Esophagus (tissue), 2 donors: ENCODE results near the gene PCDHB11. TPM values are rescaled to one million over a fixed set of nuclear protein-coding genes. Genes with fewer than 3 reads are reported as not detected.
"Not testable (repeated sequence)": the region's sequence is repeated elsewhere in the genome, so short reads cannot be mapped to it uniquely, and the experiment has no call there.

Experiments
- H3K27ac ChIP-seq, 2 donors: one replicate each; pipeline ENCODE4 v1.5.1; 2013; ENCODE audit warnings: low read depth in 2 of 2, mild to moderate bottlenecking in 2 of 2, inconsistent platforms in 1 of 2, low read length in 1 of 2, moderate library complexity in 1 of 2
- H3K27me3 ChIP-seq, 2 donors: one replicate each; pipeline ENCODE4 v1.6.1; 2013; ENCODE audit warnings: low read length in 2 of 2, control low read depth in 1 of 2, mild to moderate bottlenecking in 1 of 2; ENCODE audit not compliant: insufficient read depth in 2 of 2, control insufficient read depth in 1 of 2
- H3K36me3 ChIP-seq, 2 donors: one replicate each; pipeline ENCODE4 v1.6.1; 2013; ENCODE audit warnings: low read length in 1 of 2; ENCODE audit not compliant: control insufficient read depth in 2 of 2, insufficient read depth in 2 of 2
- H3K4me1 ChIP-seq, 2 donors: one replicate each; pipeline ENCODE4 v1.6.1; 2013; ENCODE audit warnings: low read length in 1 of 2; ENCODE audit not compliant: control insufficient read depth in 2 of 2, insufficient read depth in 2 of 2
- H3K4me3 ChIP-seq, 2 donors: one replicate each; pipeline ENCODE4 v1.5.1; 2013; ENCODE audit warnings: low read length in 2 of 2, mild to moderate bottlenecking in 2 of 2, low read depth in 1 of 2, moderate library complexity in 1 of 2
- H3K9me3 ChIP-seq, 2 donors: one replicate each; pipeline ENCODE4 v1.6.1; 2013; ENCODE audit warnings: mild to moderate bottlenecking in 2 of 2, low read depth in 1 of 2, low read length in 1 of 2, moderate library complexity in 1 of 2; ENCODE audit not compliant: control insufficient read depth in 2 of 2, insufficient read depth in 1 of 2
- WGBS, 2 donors: extraction: QIAGEN DNeasy Blood & Tissue Kit; methylation state at CpG; one replicate each; pipeline ENCODE4 v1.1.7; 2013; 5-methylcytosine and 5-hydroxymethylcytosine counted together
- polyA plus RNA-seq, 2 donors: library from polyadenylated mRNA; stranded (reverse); fragments of 200-250 nt; gene quantifications; one replicate each; pipeline ENCODE4 v1.2.3, GENCODE V29; 2013
- donor health status: healthy with polysubstance abuse.
- donor health status: Bipolar disorder and iron deficiency.

The PCDHB11 gene
- polyA plus RNA-seq, 2 donors: 0.16 to 0.47 TPM

- not testable (repeated sequence) for H3K36me3 ChIP-seq, H3K27ac ChIP-seq, H3K4me1 ChIP-seq, H3K4me3 ChIP-seq, H3K27me3 ChIP-seq
- peaks cover 17 to 26% of the 10 kb centered on the region in 2 donors for H3K9me3 ChIP-seq
- WGBS, 2 donors: 31 to 32% methylated on average over 33 to 40 of the region's 40 CpGs
Measured at GRCh38 chr5:141235922-141236321, 36.5 kb downstream of the PCDHB11 start.

GRCh38 chr5:141236516-141237313, 37.3 kb downstream of the PCDHB11 start:
- Histone ChIP-seq H3K27ac (no peak overlapping the region), H3K9me3 (peaks cover 24 to 34% of the 10 kb centered on the region in 2 donors), H3K27me3 (peaks cover 0 to 2% of the 10 kb centered on the region in 2 donors), H3K4me1 (no peaks in the 10 kb centered on the region), H3K36me3 (no peaks in the 10 kb centered on the region), H3K4me3 (no peak overlapping the region)
- WGBS, 2 donors: 23 to 28% methylated on average over 32 of the region's 32 CpGs

- Histone ChIP-seq H3K4me1 (no peaks in the 10 kb centered on the region), H3K4me3 (no peak overlapping the region), H3K9me3 (peaks cover 21 to 31% of the 10 kb centered on the region in 2 donors), H3K36me3 (no peaks in the 10 kb centered on the region), H3K27me3 (peaks cover 0 to 2% of the 10 kb centered on the region in 2 donors), H3K27ac (no peak overlapping the region)
- 32% methylated on average over 38 to 43 of the region's 43 CpGs for WGBS, 2 donors
Measured at GRCh38 chr5:141241496-141241895, 42.1 kb downstream of the PCDHB11 start.

- no peaks in the 10 kb centered on the region for H3K36me3 ChIP-seq
- no peaks in the 10 kb centered on the region for H3K4me1 ChIP-seq
- 10 to 14% methylated on average over 16 of the region's 16 CpGs for WGBS, 2 donors
- peak within 1 kb of the TSS; percentile 6 to 18 for H3K4me3 ChIP-seq
- H3K9me3 ChIP-seq: peaks cover 22 to 39% of the 10 kb centered on the region in 2 donors
- no peaks in the 10 kb centered on the region for H3K27me3 ChIP-seq
- no peak within 1 kb of the TSS for H3K27ac ChIP-seq
Measured at GRCh38 chr5:141245250-141245717, 45.9 kb downstream of the PCDHB11 start, which contains the start of gene PCDHB15. Gene PCDHB15, plus strand, starts transcription at chr5:141245395. Its CDS starts 184 bp downstream, at chr5:141245579.

GRCh38 chr5:141246971-141247370, 47.5 kb downstream of the PCDHB11 start:
- WGBS, 2 donors: 44 to 49% methylated on average over 25 to 34 of the region's 42 CpGs

GRCh38 chr5:141247434-141247833, 48.0 kb downstream of the PCDHB11 start:
- H3K4me1 ChIP-seq, H3K27me3 ChIP-seq, H3K27ac ChIP-seq, H3K36me3 ChIP-seq, H3K4me3 ChIP-seq: not testable (repeated sequence)
- 51 to 52% methylated on average over 32 to 34 of the region's 34 CpGs for WGBS, 2 donors
- H3K9me3 ChIP-seq: peaks cover 15 to 30% of the 10 kb centered on the region in 2 donors

More at GRCh38 chr5:141246971-141247370, 47.5 kb downstream of the PCDHB11 start:
- not testable (repeated sequence) for H3K4me3 ChIP-seq, H3K36me3 ChIP-seq, H3K27ac ChIP-seq, H3K4me1 ChIP-seq, H3K27me3 ChIP-seq
- peaks cover 15 to 31% of the 10 kb centered on the region in 2 donors for H3K9me3 ChIP-seq

GRCh38 chr5:141250576-141250975, 51.1 kb downstream of the PCDHB11 start:
- Histone ChIP-seq H3K4me3 (no peak overlapping the region), H3K9me3 (peaks cover 12 to 25% of the 10 kb centered on the region in 2 donors), H3K4me1 (no peaks in the 10 kb centered on the region), H3K27me3 (no peaks in the 10 kb centered on the region), H3K27ac (no peak overlapping the region), H3K36me3 (no peaks in the 10 kb centered on the region)

Other genes with a start within 250 kb of the PCDHB11 start
- gene PCDHAC2, start 233.2 kb upstream of the PCDHB11 start, polyA plus RNA-seq: under 1 TPM; 0.02 to 0.06 TPM
- gene PCDHB1, start 148.3 kb upstream of the PCDHB11 start, polyA plus RNA-seq: not detected
- under 1 TPM; 0.31 to 0.33 TPM for gene PCDHB2, start 105.0 kb upstream of the PCDHB11 start, polyA plus RNA-seq
- gene PCDHB3, start 99.2 kb upstream of the PCDHB11 start, polyA plus RNA-seq: under 1 TPM; 0.10 to 0.14 TPM
- under 1 TPM; 0.20 to 0.36 TPM for gene PCDHB4, start 77.8 kb upstream of the PCDHB11 start, polyA plus RNA-seq
- gene PCDHB5, start 64.4 kb upstream of the PCDHB11 start, polyA plus RNA-seq: under 1 TPM; 0.14 to 0.26 TPM
- under 1 TPM; 0.06 to 0.09 TPM for gene PCDHB6, start 49.6 kb upstream of the PCDHB11 start, polyA plus RNA-seq
- under 1 TPM; 0.02 to 0.14 TPM for gene PCDHB7, start 27.0 kb upstream of the PCDHB11 start, polyA plus RNA-seq
- under 1 TPM; 0.04 TPM for gene PCDHB8, start 21.8 kb upstream of the PCDHB11 start, polyA plus RNA-seq
- gene PCDHB16, start 17.2 kb upstream of the PCDHB11 start, polyA plus RNA-seq: under 1 TPM; 0.08 to 0.16 TPM
- gene PCDHB9, start 12.5 kb upstream of the PCDHB11 start, polyA plus RNA-seq: under 1 TPM; 0.16 to 0.18 TPM
- gene PCDHB10, start 7.3 kb upstream of the PCDHB11 start, polyA plus RNA-seq: under 1 TPM; 0.10 to 0.44 TPM
- gene PCDHB12, start 9.1 kb downstream of the PCDHB11 start, polyA plus RNA-seq: under 1 TPM; 0.08 to 0.15 TPM
- gene PCDHB13, start 14.3 kb downstream of the PCDHB11 start, polyA plus RNA-seq: under 1 TPM; 0.29 to 0.33 TPM
- gene PCDHB14, start 23.7 kb downstream of the PCDHB11 start, polyA plus RNA-seq: under 1 TPM; 0.67 to 0.88 TPM
- gene PCDHB15, start 45.8 kb downstream of the PCDHB11 start, polyA plus RNA-seq: under 1 TPM; 0.37 to 0.80 TPM
- under 1 TPM; 0.05 to 0.29 TPM for gene SLC25A2, start 104.4 kb downstream of the PCDHB11 start, polyA plus RNA-seq
- gene TAF7, start 121.2 kb downstream of the PCDHB11 start, polyA plus RNA-seq: 10 to 100 TPM; 22.5 to 35.3 TPM
- gene PCDHGA1, start 130.9 kb downstream of the PCDHB11 start, polyA plus RNA-seq: under 1 TPM; 0.13 to 0.22 TPM
- gene PCDHGA2, start 139.1 kb downstream of the PCDHB11 start, polyA plus RNA-seq: under 1 TPM; 0.14 to 0.27 TPM
- under 1 TPM; 0.08 to 0.12 TPM for gene PCDHGA3, start 144.2 kb downstream of the PCDHB11 start, polyA plus RNA-seq
- gene PCDHGB1, start 150.5 kb downstream of the PCDHB11 start, polyA plus RNA-seq: under 1 TPM; 0.19 to 0.39 TPM
- under 1 TPM; 0.11 to 0.12 TPM for gene PCDHGA4, start 155.4 kb downstream of the PCDHB11 start, polyA plus RNA-seq
- under 1 TPM; 0.20 to 0.39 TPM for gene PCDHGB2, start 160.4 kb downstream of the PCDHB11 start, polyA plus RNA-seq
- gene PCDHGA5, start 164.5 kb downstream of the PCDHB11 start, polyA plus RNA-seq: under 1 TPM; 0.14 to 0.28 TPM
- under 1 TPM; 0.13 to 0.37 TPM for gene PCDHGB3, start 170.6 kb downstream of the PCDHB11 start, polyA plus RNA-seq
- under 1 TPM; 0.36 to 0.63 TPM for gene PCDHGA6, start 174.3 kb downstream of the PCDHB11 start, polyA plus RNA-seq
- under 1 TPM; 0.24 to 0.53 TPM for gene PCDHGA7, start 183.1 kb downstream of the PCDHB11 start, polyA plus RNA-seq
- gene PCDHGB4, start 188.1 kb downstream of the PCDHB11 start, polyA plus RNA-seq: under 1 TPM; 0.36 to 0.37 TPM
- under 1 TPM; 0.06 to 0.29 TPM for gene PCDHGA8, start 193.0 kb downstream of the PCDHB11 start, polyA plus RNA-seq
- gene PCDHGB5, start 198.3 kb downstream of the PCDHB11 start, polyA plus RNA-seq: 1 to 10 TPM; 1.0 to 1.7 TPM
- under 1 TPM; 0.54 to 0.83 TPM for gene PCDHGA9, start 203.2 kb downstream of the PCDHB11 start, polyA plus RNA-seq
- under 1 TPM; 0.60 to 0.92 TPM for gene PCDHGB6, start 208.4 kb downstream of the PCDHB11 start, polyA plus RNA-seq
- gene PCDHGA10, start 213.4 kb downstream of the PCDHB11 start, polyA plus RNA-seq: 1 to 10 TPM; 1.1 to 1.2 TPM
- gene PCDHGB7, start 218.1 kb downstream of the PCDHB11 start, polyA plus RNA-seq: 1 to 10 TPM; 1.2 to 1.4 TPM
- gene PCDHGA11, start 221.4 kb downstream of the PCDHB11 start, polyA plus RNA-seq: under 1 TPM; 0.44 to 0.75 TPM
- gene PCDHGA12, start 230.9 kb downstream of the PCDHB11 start, polyA plus RNA-seq: under 1 TPM; 0.34 to 0.65 TPM